GM19351 (cell line): Measurements from ENCODE around the gene GSPT1.

ENCODE experiments used
- ATAC-seq: cut with Tn5 transposase; IDR thresholded peaks from one replicate; pipeline ENCODE4 v1.9.1; 2021; ENCODE audit warnings: mild to moderate bottlenecking, moderate library complexity; ENCODE audit not compliant: unreplicated experiment

Gene GSPT1

GRCh38 chr16:11913425-11914079 is 2.2 kb downstream of the GSPT1 start:
- ATAC-seq: no peak

GRCh38 chr16:11909653-11910545 is 5.9 kb downstream of the GSPT1 start:
- ATAC-seq: no peak

- ATAC-seq: no peak
Observed at GRCh38 chr16:11907160-11907970, 8.4 kb downstream of the GSPT1 start.

GRCh38 chr16:11903906-11904305 is 11.8 kb downstream of the GSPT1 start:
- no peak for ATAC-seq

GRCh38 chr16:11901091-11901490 is 14.7 kb downstream of the GSPT1 start:
- ATAC-seq: no peak

- ATAC-seq: no peak
Observed at GRCh38 chr16:11896486-11897176, 19.1 kb downstream of the GSPT1 start.

GRCh38 chr16:11893571-11893970 is 22.2 kb downstream of the GSPT1 start:
- no peak for ATAC-seq

GRCh38 chr16:11892761-11893160 is 23.0 kb downstream of the GSPT1 start:
- no peak for ATAC-seq

- no peak for ATAC-seq
Observed at GRCh38 chr16:11890231-11890965, 25.4 kb downstream of the GSPT1 start.

- ATAC-seq: no peak
Observed at GRCh38 chr16:11886881-11887280, 28.9 kb downstream of the GSPT1 start.

- no peak for ATAC-seq
Observed at GRCh38 chr16:11884035-11884434, 31.7 kb downstream of the GSPT1 start.

- ATAC-seq: no peak
Observed at GRCh38 chr16:11880007-11880406, 35.7 kb downstream of the GSPT1 start.

- no peak for ATAC-seq
Observed at GRCh38 chr16:11877374-11877773, 38.4 kb downstream of the GSPT1 start.

- no peak for ATAC-seq
Observed at GRCh38 chr16:11876306-11876705, 39.5 kb downstream of the GSPT1 start.

GRCh38 chr16:11875721-11876120 is 40.0 kb downstream of the GSPT1 start:
- no peak for ATAC-seq

- no peak for ATAC-seq
Observed at GRCh38 chr16:11871193-11871592, 44.6 kb downstream of the GSPT1 start.

- ATAC-seq: no peak
Observed at GRCh38 chr16:11870399-11870798, 45.4 kb downstream of the GSPT1 start.

- ATAC-seq: no peak
Observed at GRCh38 chr16:11869353-11870228, 46.2 kb downstream of the GSPT1 start.

- no peak for ATAC-seq
Observed at GRCh38 chr16:11868412-11868980, 47.3 kb downstream of the GSPT1 start.
